NCI-H1105 (cell line): ENCODE data around the gene VWA3B.
"Not testable (repeated sequence)": the region's sequence is repeated elsewhere in the genome, so short reads cannot be mapped to it uniquely, and the experiment has no call there.

Experiments used
- DNase-seq: peaks from one replicate; lab custom pipeline; 2025; lab: John Stamatoyannopoulos, UW

VWA3B gene

GRCh38 chr2:98086491-98087446, at the start of gene VWA3B:
TSS of gene VWA3B (plus strand) at chr2:98087167. CDS start at chr2:98093093, 5,926 bp downstream.
- peak; percentile 78 for DNase-seq

- no peak for DNase-seq
Observed at GRCh38 chr2:98037206-98037605, 49.8 kb upstream of the VWA3B start.

GRCh38 chr2:98037666-98038336, 49.2 kb upstream of the VWA3B start:
- no peak for DNase-seq

- no peak for DNase-seq
Observed at GRCh38 chr2:98039085-98039756, 47.7 kb upstream of the VWA3B start.

- no peak for DNase-seq
Observed at GRCh38 chr2:98040331-98040939, 46.5 kb upstream of the VWA3B start.

- no peak for DNase-seq
Observed at GRCh38 chr2:98043101-98043500, 43.9 kb upstream of the VWA3B start.

GRCh38 chr2:98044730-98045129, 42.2 kb upstream of the VWA3B start:
- not testable (repeated sequence) for DNase-seq

- no peak for DNase-seq
Observed at GRCh38 chr2:98050070-98050469, 36.9 kb upstream of the VWA3B start.

GRCh38 chr2:98058191-98058975, 28.6 kb upstream of the VWA3B start:
- no peak for DNase-seq

GRCh38 chr2:98060277-98060676, 26.7 kb upstream of the VWA3B start:
- no peak for DNase-seq

GRCh38 chr2:98063291-98063854, 23.6 kb upstream of the VWA3B start:
- DNase-seq: no peak

GRCh38 chr2:98065808-98066207, 21.2 kb upstream of the VWA3B start:
- no peak for DNase-seq

GRCh38 chr2:98067160-98067559, 19.8 kb upstream of the VWA3B start:
- DNase-seq: no peak

GRCh38 chr2:98070081-98070480, 16.9 kb upstream of the VWA3B start:
- DNase-seq: no peak

GRCh38 chr2:98072442-98072841, 14.5 kb upstream of the VWA3B start:
- no peak for DNase-seq

- DNase-seq: no peak
Observed at GRCh38 chr2:98078701-98079100, 8.3 kb upstream of the VWA3B start.

- no peak for DNase-seq
Observed at GRCh38 chr2:98084151-98084868, 2.7 kb upstream of the VWA3B start.

GRCh38 chr2:98084869-98085238, 2.1 kb upstream of the VWA3B start:
- no peak for DNase-seq

GRCh38 chr2:98085649-98086048, 1.3 kb upstream of the VWA3B start:
- no peak for DNase-seq

- DNase-seq: no peak
Observed at GRCh38 chr2:98087447-98088020, 567 bp downstream of the VWA3B start.
